SKM-1 (cell line): ENCODE measurements around the gene CAND2.
"Not testable (repeated sequence)": the region's sequence is repeated elsewhere in the genome, so short reads cannot be mapped to it uniquely, and the experiment has no call there.

Source experiments
- DNase-seq: peaks from one replicate; lab custom pipeline; 2025; ENCODE audit not compliant: unreplicated experiment; lab: John Stamatoyannopoulos, UW

CAND2 gene

DNA sequence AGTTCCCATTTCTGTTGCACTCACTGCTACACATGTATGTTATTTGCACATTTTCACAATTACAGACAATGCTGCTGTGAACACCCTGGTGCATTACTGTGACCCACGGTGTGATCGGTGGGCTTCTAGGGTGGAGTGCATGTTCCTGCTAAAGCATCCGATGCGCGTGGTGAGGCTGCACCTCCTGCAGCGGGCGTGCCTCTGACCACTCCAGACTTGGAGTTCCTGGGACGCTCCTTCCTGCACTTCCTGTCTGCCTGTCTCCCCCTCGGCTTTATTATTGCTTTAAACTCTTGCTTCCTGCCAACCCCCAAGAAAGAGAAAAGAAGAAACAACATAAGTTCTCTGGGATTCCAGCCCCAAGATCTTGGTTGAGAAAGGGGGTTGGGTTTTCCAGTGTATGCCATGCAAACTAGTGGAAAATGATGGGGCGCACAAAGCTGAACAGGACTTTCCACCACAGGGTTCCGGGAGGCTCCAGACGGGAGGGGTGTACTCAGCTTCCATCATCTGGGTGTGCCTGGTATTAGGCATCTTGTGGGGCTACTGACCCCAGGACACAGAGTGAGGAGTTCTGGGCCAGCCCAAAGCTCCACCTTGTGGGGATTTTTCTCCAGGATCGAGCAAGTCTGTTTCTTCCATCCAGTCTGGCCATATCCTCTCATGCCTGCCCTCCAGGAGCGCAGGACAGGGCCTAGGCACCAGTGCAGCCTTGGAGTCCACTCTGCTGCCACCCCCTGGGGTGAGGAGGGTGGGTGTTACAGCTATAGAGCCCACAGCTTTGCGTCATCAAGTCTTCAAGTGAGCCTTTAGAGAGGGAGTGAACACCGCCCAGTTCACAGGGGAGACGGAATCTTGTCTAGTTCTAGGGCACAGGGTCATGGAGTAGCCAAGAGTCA is 33.7 kb downstream of the CAND2 start:
- no peak for DNase-seq

- DNase-seq = no peak
Measured at GRCh38 chr3:12830785-12831156, 34.3 kb downstream of the CAND2 start.

DNA sequence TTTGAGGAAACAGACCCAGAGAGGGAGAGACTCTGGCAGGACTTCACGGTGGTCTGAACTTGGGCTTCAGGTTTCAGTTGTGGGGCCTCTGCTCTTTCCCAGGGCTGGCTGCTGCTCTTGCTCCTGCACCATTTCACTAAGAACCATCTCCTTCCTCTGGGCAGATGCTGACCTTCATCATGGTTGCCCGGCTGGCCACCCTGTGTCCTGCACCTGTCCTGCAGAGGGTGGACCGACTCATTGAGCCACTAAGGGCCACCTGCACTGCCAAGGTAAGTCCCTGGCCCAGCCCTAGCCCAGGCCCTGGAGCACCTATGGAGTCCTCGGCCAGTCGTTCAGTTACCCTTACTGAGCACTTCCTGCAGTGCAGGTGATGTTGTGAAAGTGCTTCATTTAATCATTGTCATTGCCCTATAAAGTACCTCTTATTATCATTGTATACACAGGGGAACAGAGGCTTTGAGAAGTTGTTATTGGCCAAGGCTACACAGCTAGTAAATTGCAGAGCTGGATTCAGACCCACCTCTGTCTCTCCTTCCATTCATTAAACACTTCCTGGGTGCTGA is 34.9 kb downstream of the CAND2 start:
- DNase-seq = no peak

DNA sequence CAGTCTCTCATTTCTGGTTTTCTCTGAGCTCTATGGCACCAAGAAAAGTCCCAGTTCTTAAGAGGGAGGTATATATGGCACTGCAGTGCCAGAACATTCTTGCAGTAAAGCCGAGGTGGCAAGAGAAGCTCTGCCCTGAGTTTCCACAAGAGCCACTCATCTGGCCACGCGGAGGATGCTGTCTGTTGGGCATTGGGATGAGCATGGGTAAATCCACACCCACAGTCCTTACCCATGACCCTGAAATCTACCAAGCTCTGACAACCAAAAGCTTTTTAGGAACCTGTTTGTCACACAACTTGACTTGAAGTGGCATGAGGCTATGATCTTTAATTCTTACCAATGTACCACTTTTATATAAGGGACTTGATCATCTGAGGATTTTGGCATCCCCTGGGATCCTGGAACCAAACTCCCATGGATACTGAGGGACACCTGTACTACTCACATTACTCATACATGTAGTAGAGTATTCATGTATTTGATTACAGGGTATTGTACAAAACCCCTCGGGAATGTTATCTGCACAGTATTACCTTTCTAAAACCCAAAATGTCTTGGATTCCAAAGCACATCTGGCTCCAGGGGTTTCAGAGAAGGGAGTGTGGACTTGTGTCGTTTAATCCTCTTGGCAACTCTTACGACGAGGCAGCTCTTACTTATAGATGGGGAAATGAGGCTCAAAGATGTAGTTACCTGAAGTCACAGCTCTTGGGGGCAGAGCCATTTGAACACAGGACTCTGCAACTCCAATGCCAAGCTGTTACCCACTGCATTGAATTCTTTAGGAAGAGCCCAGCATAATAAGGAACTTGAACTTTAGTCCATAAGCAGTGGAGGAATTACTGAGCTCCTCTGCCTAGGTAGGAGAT is 36.1 kb downstream of the CAND2 start:
- no peak for DNase-seq

DNA sequence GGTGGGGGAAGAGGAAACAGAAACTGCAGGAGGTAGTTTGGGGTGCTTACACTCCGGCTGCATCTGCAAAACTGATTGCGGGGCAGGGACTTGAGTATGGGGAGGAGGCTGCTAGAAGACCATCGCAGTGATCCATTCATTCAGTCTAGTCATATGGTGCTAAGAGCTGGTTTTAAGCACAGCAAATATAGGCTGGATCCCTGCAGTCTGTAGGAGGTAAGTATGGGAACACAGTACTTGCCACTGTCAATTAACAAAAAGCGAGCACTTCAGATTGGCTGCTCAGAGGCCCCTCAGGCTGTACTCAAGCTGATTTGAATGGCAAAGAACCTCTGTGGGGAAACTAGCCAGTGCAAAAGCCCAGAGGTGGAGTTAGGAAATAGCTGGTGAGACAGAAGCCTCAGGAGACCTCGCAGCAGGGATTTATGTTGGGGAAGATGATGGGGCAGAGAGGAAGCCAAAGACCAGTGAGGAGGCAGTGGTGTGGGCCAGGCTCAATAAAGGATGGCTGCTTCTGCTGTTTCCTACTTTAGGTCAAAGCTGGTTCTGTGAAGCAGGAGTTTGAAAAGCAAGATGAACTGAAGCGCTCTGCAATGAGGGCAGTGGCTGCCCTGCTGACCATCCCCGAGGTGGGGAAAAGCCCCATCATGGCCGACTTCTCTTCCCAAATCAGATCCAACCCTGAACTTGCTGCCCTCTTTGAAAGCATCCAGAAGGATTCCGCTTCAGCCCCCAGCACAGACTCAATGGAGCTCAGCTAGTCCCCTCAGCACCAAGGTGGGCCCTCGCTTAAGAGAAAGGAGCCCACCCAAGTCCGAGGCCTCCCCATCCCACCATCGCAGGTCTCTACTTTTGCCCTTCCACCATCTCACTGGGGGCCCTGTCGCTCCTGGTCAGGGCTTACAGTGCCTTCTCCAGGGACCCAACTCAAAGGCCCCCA is 37.0 kb downstream of the CAND2 start:
- no peak for DNase-seq

DNA sequence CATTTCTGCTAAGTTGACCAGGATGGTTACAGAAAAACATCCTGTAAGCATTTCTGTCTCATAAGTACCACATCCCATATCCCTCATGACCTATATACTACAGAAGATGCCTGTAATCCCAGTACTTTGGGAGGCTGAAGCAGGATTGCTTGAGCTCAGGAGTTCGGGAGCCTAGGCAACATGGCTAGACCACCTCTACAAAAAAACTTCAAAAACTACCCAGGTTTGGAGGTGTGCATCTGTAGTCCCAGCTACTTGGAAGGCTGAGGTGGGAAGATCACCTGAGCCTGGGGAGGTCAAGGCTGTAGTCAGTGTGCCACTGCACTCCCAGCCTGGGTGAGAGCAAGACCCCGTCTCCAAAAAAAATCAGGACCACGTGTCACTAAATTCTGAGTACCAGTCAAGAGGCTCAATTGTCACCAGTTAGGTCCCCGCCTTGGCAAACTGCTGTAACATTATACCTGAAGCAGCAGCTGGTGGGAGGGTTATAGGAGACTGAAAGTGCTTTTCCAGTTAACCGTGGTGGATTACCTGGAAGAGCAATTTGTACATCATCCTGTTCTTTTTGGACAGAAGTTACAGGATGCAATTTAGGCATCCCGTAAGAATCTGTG is 38.7 kb downstream of the CAND2 start:
- no peak for DNase-seq

GRCh38 chr3:12837295-12837986 is 41.0 kb downstream of the CAND2 start:
- DNase-seq = no peak

GRCh38 chr3:12838179-12838965 is 41.9 kb downstream of the CAND2 start:
- DNase-seq = no peak

DNA sequence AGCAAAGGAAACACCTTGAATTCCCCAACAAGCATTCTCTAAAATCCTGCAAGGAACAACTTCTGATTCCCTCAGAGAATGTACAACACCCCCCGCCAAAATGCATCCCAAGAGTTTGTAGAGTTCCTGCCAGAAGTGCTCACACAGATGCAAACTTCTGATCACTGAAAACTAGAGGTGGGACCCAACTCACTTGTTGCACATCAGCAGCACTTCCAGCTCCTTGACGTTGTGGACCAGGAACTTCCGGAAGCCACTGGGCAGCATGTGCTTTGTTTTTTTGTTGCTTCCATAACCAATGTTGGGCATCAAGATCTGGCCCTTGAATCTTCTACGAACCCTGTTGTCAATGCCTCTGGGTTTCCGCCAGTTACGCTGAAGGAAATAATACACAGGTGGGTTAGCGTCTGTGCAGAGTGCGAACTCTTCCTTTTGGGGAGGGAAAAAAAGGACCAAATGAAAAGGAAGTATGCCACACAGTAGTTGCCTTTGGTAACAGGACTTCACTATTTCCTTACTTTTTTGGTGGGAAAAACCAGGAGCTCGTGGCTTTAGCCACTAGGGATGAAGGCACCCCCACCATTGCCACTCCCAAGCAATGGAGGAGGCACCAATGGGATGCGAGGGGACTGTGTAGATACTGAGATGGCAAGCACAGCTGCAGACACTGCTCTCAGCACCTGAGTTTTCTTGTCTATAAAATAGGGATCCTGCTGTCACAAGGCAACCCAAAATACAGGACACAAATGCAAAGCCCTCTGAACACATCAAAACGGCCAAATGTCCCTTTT is 42.9 kb downstream of the CAND2 start:
- DNase-seq = no peak

GRCh38 chr3:12840148-12840547 is 43.7 kb downstream of the CAND2 start:
- not testable (repeated sequence) for DNase-seq

DNA sequence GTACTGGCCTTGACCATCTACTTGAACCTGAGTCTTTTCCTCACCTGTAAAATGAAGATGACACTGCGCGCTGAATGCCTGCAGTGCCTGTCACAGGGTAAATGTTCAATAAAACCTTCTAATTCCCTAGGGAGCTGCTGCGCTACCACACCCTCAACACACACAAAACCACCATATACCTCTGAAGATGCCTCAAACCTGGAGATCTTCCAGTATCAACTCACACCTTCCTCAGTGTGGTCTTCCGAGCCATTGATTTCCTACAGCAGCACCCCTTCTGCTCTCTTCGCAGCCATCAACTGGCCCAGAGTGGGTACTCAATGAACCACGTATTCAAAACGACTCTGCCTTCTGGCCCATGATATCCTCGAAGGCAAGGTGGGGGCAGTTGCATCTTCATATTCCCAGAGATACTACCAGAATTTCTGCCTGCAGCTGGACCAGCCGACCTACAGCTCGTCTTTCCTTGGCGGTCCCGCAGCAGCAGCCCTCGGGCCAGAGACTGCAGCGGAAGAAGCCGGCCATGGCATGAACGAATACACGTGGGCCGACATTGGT is 44.2 kb downstream of the CAND2 start:
- DNase-seq = no peak

DNA sequence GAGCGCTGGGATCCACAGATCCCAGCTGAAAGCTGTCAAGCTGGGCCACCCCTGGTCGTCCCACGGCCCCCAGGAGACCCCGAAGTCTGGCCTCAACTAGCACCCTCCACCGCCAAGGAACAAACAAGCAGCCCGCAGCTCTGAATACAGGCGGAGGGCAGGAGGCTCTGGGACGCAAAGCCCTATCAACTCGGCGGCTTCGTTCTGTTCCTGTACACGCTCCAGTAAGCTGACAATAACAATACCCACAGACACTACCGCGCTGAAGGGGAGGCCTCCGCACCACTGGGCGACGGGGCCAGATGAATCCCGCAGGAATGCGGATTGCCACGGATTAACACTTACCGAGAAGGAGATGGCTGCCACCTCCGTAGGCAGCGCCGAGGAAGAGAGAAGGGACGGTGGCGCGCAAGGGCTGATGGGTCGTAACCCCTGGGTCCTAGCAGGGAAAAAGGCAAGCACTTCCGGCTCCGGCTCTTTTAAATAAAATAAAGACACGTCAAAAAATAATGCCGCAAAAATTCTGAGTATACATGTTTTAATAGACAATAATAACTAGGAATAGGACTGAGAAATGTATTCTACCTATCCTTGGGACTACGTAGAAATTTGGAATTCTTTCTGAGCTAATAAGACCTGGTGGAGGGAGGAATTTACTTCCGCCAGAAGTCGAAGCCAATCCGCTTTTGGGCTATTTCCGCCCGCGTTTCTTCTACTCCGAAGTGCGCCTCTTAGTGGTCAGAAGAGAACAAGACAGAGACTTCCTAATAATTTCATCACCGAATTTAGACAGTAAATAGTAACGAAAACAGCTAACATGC is 44.9 kb downstream of the CAND2 start, which contains the start of gene RPL32:
Gene RPL32 (minus strand): TSS at position 417 of the 821 bp plus-strand sequence. CDS start 1,328 bp downstream, outside the sequence.
- peak; percentile 95 for DNase-seq

DNA sequence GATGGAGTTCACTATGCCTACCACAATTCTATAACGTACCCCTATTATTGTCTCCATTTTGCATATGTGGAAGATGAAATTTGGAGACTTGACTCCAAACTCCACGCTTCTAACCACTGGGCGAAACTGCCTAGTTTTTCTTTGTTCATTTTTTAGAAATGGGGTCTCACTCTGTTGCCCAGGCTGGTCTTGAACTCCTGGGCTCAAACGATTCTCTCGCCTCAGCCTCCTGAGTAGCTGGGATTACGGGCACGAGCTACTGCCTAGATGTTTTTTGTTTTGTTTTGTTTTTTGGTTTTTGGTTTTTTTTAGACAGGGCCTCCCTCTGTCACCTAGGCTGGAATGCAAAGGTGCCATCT is 45.5 kb downstream of the CAND2 start:
- no peak for DNase-seq

DNA sequence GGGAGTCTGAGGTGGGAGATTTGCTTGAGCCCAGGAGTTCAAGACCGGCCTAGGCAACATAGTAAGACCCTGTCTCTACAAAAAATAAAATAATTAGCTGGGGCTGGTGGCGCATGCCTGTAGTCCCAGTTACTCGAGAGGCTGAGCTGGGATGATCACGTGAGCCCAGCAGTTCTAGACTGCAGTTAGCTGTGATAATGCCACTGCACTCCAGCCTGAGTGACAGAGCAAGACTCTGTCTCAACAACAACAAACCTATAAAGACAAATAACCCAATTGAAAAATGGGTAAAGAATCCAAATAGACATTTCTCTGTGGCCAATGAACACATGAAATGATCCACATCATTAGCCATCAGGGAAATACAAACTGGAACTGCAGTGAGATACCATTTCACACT is 46.0 kb downstream of the CAND2 start:
- DNase-seq = no peak

GRCh38 chr3:12845811-12846210 is 49.3 kb downstream of the CAND2 start:
- DNase-seq = no peak

GRCh38 chr3:12852201-12852600 is 55.7 kb downstream of the CAND2 start:
- no peak for DNase-seq

DNA sequence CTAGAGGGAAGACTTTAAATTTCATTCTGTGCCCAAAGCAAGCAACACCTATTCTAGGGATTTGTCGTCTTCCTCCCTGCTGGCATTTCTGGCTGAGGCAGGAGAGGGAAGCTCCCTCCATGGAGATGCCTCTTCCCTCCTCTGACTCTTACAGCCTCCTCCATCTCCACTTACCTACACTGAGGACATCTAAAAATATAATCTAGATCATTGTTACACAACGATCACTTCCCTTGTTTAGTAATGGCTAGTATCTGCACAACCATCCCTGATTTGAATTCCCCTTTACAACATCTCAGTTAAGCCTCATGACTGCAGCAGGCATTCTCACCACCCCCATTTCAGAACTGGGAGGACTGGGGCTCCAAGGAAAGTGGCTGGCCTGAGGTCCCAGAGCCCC is 57.4 kb downstream of the CAND2 start:
- peak; percentile 16 for DNase-seq
